Fibroblast of villous mesenchyme (primary cell): ENCODE data around the gene LCN15. TPM values are rescaled to one million over a fixed set of nuclear protein-coding genes. Genes with fewer than 3 reads are reported as not detected.
"Not testable (repeated sequence)": the region's sequence is repeated elsewhere in the genome, so short reads cannot be mapped to it uniquely, and the experiment has no call there.

ENCODE experiments used
- DNase-seq: peaks from one replicate; pipeline ENCODE4 v3.0.0-alpha.2; 2010; ENCODE audit warnings: low read depth
- H3K4me3 ChIP-seq: 2 replicates; pipeline ENCODE4 v1.5.1; 2011; ENCODE audit warnings: low read depth, mild to moderate bottlenecking, low read length
- total RNA-seq: library from RNA; depleted of rRNA; stranded (reverse); fragments of >200 nt; gene quantifications from 2 replicates; pipeline ENCODE4 v1.2.3, GENCODE V29; 2012
- TF ChIP-seq, protein P1 (sequence below): IDR thresholded peaks from 2 replicates; pipeline ENCODE4 v1.5.1; 2012; ENCODE audit warnings: low read depth, mild to moderate bottlenecking, low read length; ENCODE audit not compliant: insufficient read depth

The LCN15 gene
- total RNA-seq, 1 donor, result not detected

DNA sequence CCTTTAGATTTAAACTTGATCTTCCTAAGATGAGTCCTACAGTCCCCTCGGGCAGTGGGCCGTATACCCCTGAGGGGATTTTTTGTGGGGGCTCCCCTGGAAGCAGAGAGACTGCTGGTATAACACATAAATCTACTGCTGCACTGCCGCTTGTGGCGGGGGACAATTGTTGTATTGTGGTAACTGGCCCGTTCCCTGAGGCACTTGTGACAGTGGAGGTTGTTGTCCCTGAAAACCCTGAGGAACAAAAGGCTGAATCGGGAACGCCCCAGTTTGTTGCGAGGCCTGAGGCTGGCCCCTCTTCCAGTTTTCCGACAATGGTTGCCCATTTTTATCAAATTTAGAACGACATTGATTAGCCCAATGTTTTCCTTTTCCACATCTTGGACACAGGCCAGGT, 22.1 kb upstream of the LCN15 start:
- no peak for DNase-seq
- TF ChIP-seq, protein P1, sequence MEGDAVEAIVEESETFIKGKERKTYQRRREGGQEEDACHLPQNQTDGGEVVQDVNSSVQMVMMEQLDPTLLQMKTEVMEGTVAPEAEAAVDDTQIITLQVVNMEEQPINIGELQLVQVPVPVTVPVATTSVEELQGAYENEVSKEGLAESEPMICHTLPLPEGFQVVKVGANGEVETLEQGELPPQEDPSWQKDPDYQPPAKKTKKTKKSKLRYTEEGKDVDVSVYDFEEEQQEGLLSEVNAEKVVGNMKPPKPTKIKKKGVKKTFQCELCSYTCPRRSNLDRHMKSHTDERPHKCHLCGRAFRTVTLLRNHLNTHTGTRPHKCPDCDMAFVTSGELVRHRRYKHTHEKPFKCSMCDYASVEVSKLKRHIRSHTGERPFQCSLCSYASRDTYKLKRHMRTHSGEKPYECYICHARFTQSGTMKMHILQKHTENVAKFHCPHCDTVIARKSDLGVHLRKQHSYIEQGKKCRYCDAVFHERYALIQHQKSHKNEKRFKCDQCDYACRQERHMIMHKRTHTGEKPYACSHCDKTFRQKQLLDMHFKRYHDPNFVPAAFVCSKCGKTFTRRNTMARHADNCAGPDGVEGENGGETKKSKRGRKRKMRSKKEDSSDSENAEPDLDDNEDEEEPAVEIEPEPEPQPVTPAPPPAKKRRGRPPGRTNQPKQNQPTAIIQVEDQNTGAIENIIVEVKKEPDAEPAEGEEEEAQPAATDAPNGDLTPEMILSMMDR, result no peak
- no peak overlapping the region for H3K4me3 ChIP-seq

DNA sequence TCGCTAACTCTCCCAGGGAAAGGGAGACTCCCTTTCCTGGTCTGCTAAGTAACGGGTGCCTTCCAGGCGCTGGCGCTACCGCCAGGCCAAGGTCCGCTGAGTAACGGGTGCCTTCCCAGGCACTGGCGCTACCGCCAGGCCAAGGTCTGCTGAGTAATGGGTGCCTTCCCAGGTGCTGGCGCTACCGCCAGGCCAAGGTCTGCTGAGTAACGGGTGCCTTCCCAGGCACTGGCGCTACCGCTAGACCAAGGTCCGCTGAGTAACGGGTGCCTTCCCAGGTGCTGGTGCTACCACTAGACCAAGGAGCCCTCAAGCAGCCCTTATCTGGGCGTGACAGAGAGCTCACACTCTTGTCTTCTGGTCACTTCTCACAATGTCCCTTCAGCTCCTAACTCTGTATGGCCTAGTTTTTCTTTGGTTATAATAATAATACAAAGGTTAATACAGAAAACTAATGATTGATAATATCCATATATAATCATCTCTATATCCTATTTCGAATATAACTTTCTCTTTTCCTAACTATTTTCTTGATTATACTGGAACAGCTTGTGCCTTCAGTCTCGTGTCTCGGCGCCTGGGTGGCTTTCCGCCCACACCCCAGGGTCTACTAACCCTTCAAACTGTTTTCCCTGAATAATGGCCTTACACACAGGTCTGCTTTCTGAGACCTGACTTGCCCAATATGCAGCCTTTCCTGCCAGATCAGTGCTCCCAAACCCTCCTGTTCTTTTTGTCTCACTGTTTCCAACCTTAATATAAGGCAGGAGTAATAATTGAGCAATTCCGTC, 21.4 kb upstream of the LCN15 start:
- DNase-seq, H3K4me3 ChIP-seq: not testable (repeated sequence)

DNA sequence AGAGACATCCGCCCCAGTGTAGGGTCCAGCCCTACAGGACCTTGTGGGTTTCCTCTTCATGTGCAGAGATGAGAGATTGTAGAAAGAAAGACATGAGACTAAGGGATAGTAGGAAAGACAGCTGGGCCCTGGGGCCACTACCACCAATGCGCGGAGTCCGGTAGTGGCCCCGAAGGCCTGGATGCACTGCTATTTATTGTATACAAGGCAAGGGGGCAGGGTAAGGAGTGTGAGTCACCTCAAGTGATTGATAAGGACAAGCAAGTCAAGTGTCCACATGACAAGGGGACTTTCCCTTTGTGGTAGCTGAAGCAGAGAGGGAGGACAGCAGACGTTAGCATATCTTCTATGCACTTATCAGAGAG, 20.7 kb upstream of the LCN15 start:
- no peak for DNase-seq
- no peak overlapping the region for H3K4me3 ChIP-seq
- TF ChIP-seq, protein P1, result no peak

DNA sequence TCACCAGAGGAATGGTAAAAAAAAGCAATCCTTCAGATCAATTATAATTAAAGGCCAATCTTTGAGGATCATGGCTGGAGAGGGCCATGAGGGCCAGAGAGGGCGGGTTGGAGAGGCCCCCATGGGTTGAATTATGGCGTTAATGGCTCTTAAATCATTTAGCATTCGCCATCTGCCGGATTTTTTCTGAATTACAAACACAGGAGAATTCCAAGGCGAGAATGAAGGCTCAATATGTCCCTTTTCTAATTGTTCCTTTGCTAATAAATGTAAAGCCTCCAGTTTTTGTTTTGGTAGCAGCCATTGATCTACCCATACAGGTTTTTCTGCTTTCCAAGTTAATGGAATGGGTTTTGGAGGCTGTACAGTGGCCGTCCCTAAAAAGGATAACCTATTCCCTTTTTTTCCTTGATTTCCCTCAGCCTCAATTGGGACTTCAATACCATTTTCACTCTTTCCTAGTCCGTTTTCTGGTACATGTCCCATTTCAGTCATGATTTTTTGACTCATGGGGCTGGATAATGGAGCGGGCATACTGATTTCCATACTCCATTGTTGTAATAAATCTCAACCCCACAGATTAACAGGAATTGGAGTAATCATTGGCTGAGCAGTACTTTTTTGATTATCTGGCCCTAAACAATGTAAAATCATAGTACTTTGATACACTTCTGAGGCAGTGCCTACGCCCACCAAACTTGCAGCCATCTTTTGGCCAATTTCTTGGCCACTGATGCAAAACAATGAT, 20.1 kb upstream of the LCN15 start:
- TF ChIP-seq, protein P1, result peak; percentile 41

DNA sequence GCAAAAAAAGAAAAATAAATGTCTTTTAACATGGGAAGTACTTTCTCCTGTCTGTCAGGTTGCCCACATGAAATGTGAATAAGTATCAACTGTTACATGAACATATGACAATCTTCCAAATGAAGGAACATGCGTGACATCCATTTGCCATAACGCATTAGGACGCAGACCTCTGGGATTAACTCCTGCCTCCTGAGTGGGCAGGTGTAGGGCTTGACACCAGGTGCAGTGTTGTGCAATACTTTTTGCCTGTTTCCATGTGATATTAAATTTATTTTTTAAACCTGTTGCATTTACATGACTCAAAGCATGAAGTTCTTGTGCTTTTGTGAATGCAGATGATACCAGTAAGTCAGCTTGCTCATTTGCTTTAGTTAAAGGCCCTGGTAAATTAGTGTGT, 18.1 kb upstream of the LCN15 start:
- H3K4me3 ChIP-seq, result no peak overlapping the region
- TF ChIP-seq, protein P1, result no peak
- DNase-seq, result no peak

More for the DNA sequence above, 20.1 kb upstream of the LCN15 start:
- no peak for DNase-seq
- no peak overlapping the region for H3K4me3 ChIP-seq

DNA sequence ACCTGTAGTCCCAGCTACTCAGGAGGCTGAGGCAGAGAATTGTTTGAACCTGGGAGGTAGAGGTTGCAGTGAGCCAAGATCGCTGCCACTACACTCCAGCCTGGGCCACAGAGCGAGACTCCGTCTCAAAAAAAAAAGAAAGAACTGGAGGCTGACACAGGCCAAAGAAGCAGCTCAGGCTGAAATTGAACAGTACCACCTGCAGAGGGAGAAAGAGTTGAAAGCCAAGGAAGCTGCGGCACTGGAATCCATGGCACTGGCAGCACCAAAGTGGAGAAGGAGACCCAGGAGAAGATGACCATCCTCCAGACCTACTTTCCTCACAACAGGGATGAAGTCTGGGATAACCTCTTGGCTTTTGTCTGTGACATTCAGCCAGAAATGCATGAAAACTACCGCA, 15.5 kb upstream of the LCN15 start:
- TF ChIP-seq, protein P1, result no peak
- DNase-seq, result no peak
- H3K4me3 ChIP-seq, result no peak overlapping the region

DNA sequence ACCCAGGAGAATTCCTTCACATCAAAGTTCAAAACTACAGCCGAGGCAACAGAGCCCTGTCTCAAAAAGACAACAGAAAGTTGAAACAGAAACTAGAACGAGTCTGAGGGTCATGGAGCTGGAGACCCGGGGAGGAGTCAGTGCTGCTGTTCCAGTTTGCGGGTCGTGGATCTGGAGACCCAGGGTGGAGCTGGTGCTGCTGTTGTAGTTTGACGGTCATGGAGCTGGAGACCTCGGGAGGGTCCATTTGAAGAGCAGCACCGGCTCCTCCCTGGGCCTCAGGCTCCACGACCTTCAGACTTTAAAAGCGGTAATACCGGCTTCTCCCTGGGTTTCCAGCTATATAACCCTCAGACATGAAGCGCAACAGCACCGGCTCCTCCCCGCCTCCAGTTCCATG, 13.0 kb upstream of the LCN15 start:
- DNase-seq, result no peak
- no peak overlapping the region for H3K4me3 ChIP-seq
- TF ChIP-seq, protein P1, result no peak
